ENCODE measurements around the gene MTUS2. TPM values are rescaled to one million over a fixed set of nuclear protein-coding genes. Genes with fewer than 3 reads are reported as not detected.

The MTUS2 gene
- total and polyA plus RNA-seq, 10 of the 15 experiments (the other 5 are each of a cell fraction or from before 2014, with no cell fraction given): under 0.01 to 0.05 (median 0.02) TPM; not detected in 6

DNA sequence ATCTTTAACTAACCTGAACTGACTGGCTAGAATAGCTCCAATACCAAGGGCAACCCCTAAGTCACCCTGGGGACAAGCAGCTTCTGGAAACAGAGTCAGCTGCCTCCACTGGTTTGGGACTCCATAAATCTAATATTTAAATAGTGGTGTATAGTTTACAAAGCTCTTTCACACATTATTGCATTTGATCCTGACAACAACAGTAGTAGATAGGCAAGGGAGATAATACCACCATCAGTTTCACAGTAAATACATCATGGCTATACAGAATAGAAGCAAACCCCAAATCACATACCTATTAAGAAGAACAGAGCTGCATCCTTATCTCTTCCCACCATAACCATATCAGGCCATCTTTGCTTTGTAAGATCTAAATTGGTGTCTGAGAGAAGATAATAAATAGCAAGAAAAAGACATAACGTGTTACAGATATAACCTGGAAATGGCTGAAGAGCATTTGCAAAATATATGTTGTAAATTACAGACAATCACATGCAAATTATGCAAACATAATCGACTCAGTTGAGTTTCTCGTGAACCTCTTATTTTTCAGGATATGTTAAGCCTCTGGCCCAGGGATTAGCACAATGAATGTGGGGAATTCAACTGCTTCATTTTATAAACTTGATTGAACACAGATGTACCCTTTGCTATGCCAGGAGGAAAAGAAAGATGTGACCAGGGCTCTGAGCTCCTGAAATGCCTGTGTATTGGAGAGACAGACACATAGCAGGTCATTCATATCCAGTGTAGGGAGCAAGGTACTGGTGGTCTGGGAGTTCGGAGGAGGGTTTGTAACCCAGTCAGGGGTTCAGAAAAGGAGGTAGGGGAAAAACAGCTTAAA is 632.9 kb downstream of the MTUS2 start (continued):
- TF ChIP-seq E2F8 (IDR thresholded peaks at IDR 0.05; ENCODE audit: low read depth, partially characterized antibody) (no peak), ZNF384 (IDR thresholded peaks at IDR 0.05; ENCODE audit: borderline replicate concordance, low read depth, low read length) (no peak)

- H3K4me3 ChIP-seq: no peak overlapping the region
- no peaks in the 10 kb centered on the region for H3K79me2 ChIP-seq (ENCODE audit: control insufficient read depth, insufficient read depth, low read length)
- no peak overlapping the region for H3K9ac ChIP-seq (ENCODE audit: control insufficient read depth, insufficient read depth, low read length)
- BruUV-seq (replicated peaks): no TSS peak
- DNase-seq (ENCODE audit: low read depth, low spot score) (no peak), ATAC-seq (no peak), FAIRE-seq (no peak)
- no peak overlapping the region for H3K27ac ChIP-seq (ENCODE audit: control insufficient read depth, insufficient read depth)
- ChIA-PET CTCF (interaction anchor here (1.4 kb wide), 1 partner anchor 19 kb away, joined by 4 read pairs; no protein-coding TSS in a partner anchor), RAD21 (ENCODE audit: unreplicated experiment) (no interaction called here), POLR2A (no interaction called here), SMC1A (ENCODE audit: uncharacterized antibody, unreplicated experiment) (no interaction called here)
- H3K9me3 ChIP-seq (replicated peaks; ENCODE audit: control insufficient read depth, insufficient read depth, low read length): no peaks in the 10 kb centered on the region
- 0% methylated on average over 1 of the region's 1 CpG for WGBS (ENCODE audit: insufficient coverage, insufficient replicate concordance, low lambda C conversion rate, missing lambda C conversion rate)
- in situ Hi-C loops (cut with MboI) (no loop called here), intact Hi-C loops (cut with micrococcal nuclease; ENCODE audit: unreplicated experiment) (no loop called here)
- no peaks in the 10 kb centered on the region for H4K20me1 ChIP-seq (ENCODE audit: control insufficient read depth, insufficient read depth)
- TF ChIP-seq ZNF24 (IDR thresholded peaks at IDR 0.05) (no peak), SMC3 (IDR thresholded peaks at IDR 0.05; ENCODE audit: borderline replicate concordance, low read length) (no peak), RB1 (IDR thresholded peaks at IDR 0.05; ENCODE audit: borderline replicate concordance) (no peak), FOXK2 (IDR thresholded peaks at IDR 0.05) (no peak)
- no peaks in the 10 kb centered on the region for H3K36me3 ChIP-seq (ENCODE audit: control insufficient read depth in 2 of 2, insufficient read depth in 2 of 2, low read length in 1 of 2)
- H3K4me2 ChIP-seq (ENCODE audit: control insufficient read depth, insufficient read depth): no peak overlapping the region
- peaks cover 3% of the 10 kb centered on the region; the same call in 1 of the 2 replicates for H3K4me1 ChIP-seq (ENCODE audit: control insufficient read depth, insufficient read depth, low read length)
- no peak overlapping the region for H2AFZ ChIP-seq (ENCODE audit: control insufficient read depth, low read depth, low read length)
- no peaks in the 10 kb centered on the region; a peak in 1 of 4 replicates for H3K27me3 ChIP-seq (replicated peaks in 1 of 2; ENCODE audit: control insufficient read depth in 2 of 2, insufficient read depth in 2 of 2, low read length in 1 of 2)
Measured at GRCh38 chr13:29453617-29454011, 633.5 kb downstream of the MTUS2 start.
